Mucosa of descending colon (tissue), 3 donors: ENCODE measurements around the gene SLC11A2. TPM values are rescaled to one million over a fixed set of nuclear protein-coding genes. Genes with fewer than 3 reads are reported as not detected.

ENCODE experiments used
- ATAC-seq: fragments of 200-7000 bp; cut with Tn5 transposase; one replicate; pipeline ENCODE4 v1.9.1; 2020; ENCODE audit warnings: mild to moderate bottlenecking, moderate library complexity
- DNase-seq, 3 donors: peaks; one replicate each; pipeline ENCODE4 v3.0.0-alpha.2; 2020
- H3K36me3 ChIP-seq: fragments of 200-600 bp; one replicate; pipeline ENCODE4 v1.8.0; 2021; ENCODE audit warnings: low read depth, mild to moderate bottlenecking
- H3K4me1 ChIP-seq: fragments of 200-600 bp; one replicate; pipeline ENCODE4 v1.8.0; 2021; ENCODE audit warnings: low read depth, mild to moderate bottlenecking
- H3K4me3 ChIP-seq: fragments of 200-600 bp; one replicate; pipeline ENCODE4 v1.8.0; 2021; ENCODE audit warnings: mild to moderate bottlenecking
- H3K9me3 ChIP-seq: fragments of 200-600 bp; one replicate; pipeline ENCODE4 v1.8.0; 2021; ENCODE audit warnings: mild to moderate bottlenecking
- intact Hi-C, 2 donors: fragments of 100-400 bp; cut with DNase I in 1 of 2; cut with micrococcal nuclease in 1 of 2; formaldehyde crosslinking; loops; one replicate each; pipeline versions ENCODE4 v1.11.0 to v1.11.1; 2022; cut with DNase I, micrococcal nuclease
- total RNA-seq, 3 donors: library from RNA; stranded (reverse); fragmentation: NEBNext Ultra II Directional in 2 of 3; extraction: Animal tissue kit (Norgen Biotek cat#: 25700) in 2 of 3; gene quantifications; one replicate each; pipeline versions ENCODE4 v1.2.1 to v1.2.4, GENCODE V29; 2021 to 2023
- TF ChIP-seq, protein P1 (sequence below): fragments of 200-600 bp; IDR thresholded peaks from one replicate; pipeline ENCODE4 v1.8.0; 2022; ENCODE audit warnings: antibody characterized with exemption, mild to moderate bottlenecking
- donor health status: DM: no; HTN: no; CAD: no; lungs with moderate emphysema.
- donor health status: DM: no; HTN: no; CAD: no.
- donor health status: DM: no; HTN: yes; CAD: no.

SLC11A2 gene
- total RNA-seq, 3 donors from 2014 or later: 32.3 to 48.9 (median 43.0) TPM

DNA sequence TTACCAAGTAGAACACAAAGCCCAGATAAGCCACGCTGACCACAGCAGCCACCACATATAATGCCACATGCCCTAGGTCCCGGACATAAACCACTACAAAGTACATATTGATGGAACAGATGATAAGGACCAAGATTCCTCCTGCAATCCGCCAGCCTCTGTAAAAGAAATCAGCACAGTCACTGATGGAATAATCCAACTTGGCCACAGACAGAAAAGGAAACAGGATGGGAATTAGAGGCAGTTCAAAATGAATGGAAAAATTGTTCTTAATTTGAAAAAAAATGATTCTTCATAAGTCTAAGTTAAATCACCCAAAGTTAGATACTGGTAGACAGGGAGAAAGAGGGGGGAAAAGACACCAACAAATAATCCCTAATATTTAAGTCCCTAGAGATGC, 35.4 kb downstream of the SLC11A2 start:
- peaks cover 6% of the 10 kb centered on the region for H3K4me1 ChIP-seq
- intact Hi-C loops: no loop called here
- DNase-seq (no peak), ATAC-seq (no peak)
- H3K36me3 ChIP-seq: peaks cover 7% of the 10 kb centered on the region
- H3K9me3 ChIP-seq: no peaks in the 10 kb centered on the region
- H3K4me3 ChIP-seq: no peak overlapping the region
- TF ChIP-seq, protein P1, sequence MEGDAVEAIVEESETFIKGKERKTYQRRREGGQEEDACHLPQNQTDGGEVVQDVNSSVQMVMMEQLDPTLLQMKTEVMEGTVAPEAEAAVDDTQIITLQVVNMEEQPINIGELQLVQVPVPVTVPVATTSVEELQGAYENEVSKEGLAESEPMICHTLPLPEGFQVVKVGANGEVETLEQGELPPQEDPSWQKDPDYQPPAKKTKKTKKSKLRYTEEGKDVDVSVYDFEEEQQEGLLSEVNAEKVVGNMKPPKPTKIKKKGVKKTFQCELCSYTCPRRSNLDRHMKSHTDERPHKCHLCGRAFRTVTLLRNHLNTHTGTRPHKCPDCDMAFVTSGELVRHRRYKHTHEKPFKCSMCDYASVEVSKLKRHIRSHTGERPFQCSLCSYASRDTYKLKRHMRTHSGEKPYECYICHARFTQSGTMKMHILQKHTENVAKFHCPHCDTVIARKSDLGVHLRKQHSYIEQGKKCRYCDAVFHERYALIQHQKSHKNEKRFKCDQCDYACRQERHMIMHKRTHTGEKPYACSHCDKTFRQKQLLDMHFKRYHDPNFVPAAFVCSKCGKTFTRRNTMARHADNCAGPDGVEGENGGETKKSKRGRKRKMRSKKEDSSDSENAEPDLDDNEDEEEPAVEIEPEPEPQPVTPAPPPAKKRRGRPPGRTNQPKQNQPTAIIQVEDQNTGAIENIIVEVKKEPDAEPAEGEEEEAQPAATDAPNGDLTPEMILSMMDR: no peak

DNA sequence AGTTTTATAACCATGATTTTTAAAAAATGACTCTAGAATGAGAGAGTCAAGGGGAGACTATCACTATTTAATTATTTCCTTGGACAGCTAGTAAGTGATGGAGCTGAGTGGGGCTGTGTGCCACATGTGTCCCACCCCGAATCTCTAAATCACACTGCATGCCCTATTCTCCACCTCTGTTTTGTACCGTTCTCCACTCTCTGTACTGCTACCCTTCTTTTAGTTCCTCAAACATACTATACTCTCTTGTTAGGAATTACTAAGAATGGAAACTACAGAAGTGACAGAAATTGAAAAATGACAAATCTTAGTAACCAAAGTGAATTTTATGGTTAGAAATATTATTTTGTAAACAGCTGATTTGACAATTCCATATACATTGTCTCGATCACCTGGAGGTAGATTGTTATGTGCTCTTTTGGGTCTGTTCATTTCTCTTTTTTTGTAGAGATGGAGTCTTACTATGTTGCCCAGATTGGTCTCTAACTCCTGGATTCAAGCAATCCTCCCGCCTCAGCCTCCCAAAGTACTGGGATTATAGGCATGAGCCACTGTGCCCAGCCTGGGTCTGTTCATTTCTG, 35.9 kb downstream of the SLC11A2 start:
- peaks cover 7% of the 10 kb centered on the region for H3K36me3 ChIP-seq
- intact Hi-C loops: no loop called here
- no peak for ATAC-seq

DNA sequence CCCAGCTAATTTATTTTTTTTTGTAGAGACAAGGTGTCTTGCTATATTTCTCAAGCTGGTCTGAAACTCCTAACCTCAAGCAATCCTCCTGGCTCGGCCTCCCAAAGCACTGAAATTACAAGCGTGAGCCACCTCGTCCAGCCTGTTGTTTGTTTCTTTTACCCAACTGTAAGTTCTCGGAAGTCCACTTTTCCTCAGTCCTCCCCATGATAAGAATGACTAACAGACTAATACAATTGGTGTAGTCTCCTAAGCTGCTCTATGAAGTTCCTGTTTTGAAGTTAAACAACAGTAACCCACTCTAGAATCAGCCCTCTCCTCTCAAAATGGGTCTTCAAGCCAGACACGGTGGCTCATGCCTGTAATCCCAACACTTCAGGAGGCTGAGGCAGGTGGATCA, 37.3 kb downstream of the SLC11A2 start:
- no peak for ATAC-seq
- H3K36me3 ChIP-seq: peaks cover 7% of the 10 kb centered on the region

More for the DNA sequence above, 35.9 kb downstream of the SLC11A2 start:
- H3K4me3 ChIP-seq: no peak overlapping the region
- DNase-seq: no peak
- TF ChIP-seq, protein P1: no peak
- peaks cover 6% of the 10 kb centered on the region for H3K4me1 ChIP-seq
- no peaks in the 10 kb centered on the region for H3K9me3 ChIP-seq

DNA sequence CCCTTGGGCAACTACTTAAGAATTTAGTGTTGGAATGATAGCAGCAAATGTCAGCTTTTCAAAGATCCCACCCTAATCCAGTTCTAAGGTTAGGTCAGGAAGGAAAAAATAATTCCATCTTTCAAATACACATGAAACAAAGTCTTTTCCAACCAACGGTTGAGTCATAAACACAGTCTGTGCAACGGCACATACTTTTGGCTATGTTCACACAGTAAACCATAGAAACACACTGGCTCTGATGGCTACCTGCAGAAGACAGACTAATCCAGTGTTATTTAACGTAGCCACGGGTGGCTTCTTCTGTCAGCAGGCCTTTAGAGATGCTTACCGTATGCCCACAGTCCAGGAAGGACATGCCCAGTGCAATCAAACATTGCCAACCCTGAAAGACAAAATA, 38.1 kb downstream of the SLC11A2 start:
- no peak for ATAC-seq

More for the DNA sequence above, 37.3 kb downstream of the SLC11A2 start:
- Histone ChIP-seq H3K9me3 (no peaks in the 10 kb centered on the region), H3K4me1 (peaks cover 6% of the 10 kb centered on the region), H3K4me3 (no peak overlapping the region)
- intact Hi-C loops: loop anchor here (5.0 to 10.0 kb wide), 2 partner anchors 54 to 162 kb away; no protein-coding TSS in a partner anchor
- TF ChIP-seq, protein P1: no peak
- DNase-seq: no peak

DNA sequence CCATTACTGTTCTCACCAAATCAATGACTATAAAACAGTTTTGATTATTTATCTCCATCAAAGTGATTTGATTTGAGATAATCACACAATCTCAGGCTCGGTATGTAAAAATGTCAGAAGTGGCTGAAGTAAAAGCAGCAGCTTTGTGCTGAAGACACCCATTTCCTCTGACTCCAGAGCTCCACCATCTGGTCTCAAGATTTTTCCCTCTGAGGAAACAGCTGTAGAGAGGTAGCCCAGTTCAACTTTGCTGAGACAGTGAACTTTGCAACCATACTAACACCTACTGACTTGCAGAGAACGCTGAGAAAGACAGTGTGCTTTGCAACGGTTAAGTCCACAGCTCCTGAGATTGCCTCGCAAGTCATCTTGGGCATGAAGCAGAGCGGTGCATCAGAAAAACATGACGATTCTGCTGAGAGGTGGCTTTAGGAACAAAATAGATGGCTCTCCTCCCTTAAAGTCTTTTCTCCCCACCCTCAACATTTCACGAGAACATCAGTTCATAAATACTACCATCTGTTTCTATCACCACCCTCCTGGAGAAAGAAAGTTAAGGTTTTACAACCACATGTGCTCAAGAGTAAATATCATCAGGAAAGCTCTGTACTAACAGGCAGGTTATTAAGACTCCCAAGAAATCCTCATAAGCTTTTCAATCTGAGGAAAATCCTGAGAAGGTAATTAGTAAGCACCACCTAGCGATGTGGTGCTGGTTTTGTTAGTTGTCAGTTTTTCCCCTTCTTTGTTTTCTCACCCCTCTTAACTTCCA, 39.0 kb downstream of the SLC11A2 start:
- intact Hi-C loops: loop anchor here (2.0 to 10.0 kb wide), 3 partner anchors 52 to 160 kb away; no protein-coding TSS in a partner anchor
- H3K36me3 ChIP-seq: peaks cover 7% of the 10 kb centered on the region
- ATAC-seq: peak; percentile 96
- H3K4me1 ChIP-seq: peaks cover 9% of the 10 kb centered on the region
- H3K4me3 ChIP-seq: no peak overlapping the region
- DNase-seq: peak in 1 of 3 donors; percentile 85
- TF ChIP-seq, protein P1: no peak
- H3K9me3 ChIP-seq: no peaks in the 10 kb centered on the region

More for the DNA sequence above, 38.1 kb downstream of the SLC11A2 start:
- Histone ChIP-seq H3K36me3 (peaks cover 7% of the 10 kb centered on the region), H3K4me3 (no peak overlapping the region), H3K4me1 (peaks cover 6% of the 10 kb centered on the region), H3K9me3 (no peaks in the 10 kb centered on the region)
- intact Hi-C loops: loop anchor here (5.0 to 10.0 kb wide), 2 partner anchors 53 to 161 kb away; no protein-coding TSS in a partner anchor
- no peak for DNase-seq
- TF ChIP-seq, protein P1: no peak
